ENCODE results near the gene RPL29. TPM values are rescaled to one million over a fixed set of nuclear protein-coding genes. Genes with fewer than 3 reads are reported as not detected.

RPL29 gene
- total RNA-seq, 2 experiments from 2014 or later: 1,843 to 1,901 TPM

DNA sequence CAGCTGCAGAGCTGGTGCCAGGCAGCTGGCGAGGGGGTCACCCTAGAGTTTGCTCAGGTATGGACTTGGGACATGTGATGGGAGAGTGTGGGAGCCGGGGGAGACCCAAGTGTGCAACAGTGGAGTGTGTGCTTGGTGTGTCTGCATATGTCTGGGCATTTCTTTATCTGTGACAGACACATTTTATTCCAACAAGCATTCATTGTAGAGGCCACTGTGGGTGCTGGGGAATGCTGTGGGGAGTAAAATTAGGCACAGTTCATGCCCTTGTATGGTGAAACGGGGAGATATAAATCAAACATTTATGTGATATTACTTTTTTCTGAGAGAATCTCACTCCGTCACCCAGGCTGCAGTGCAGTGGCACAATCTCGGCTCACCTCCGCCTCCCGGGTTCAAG, 8.1 kb downstream of the RPL29 start:
- H3K4me3 ChIP-seq (ENCODE audit: low read length): no peak overlapping the region
- H3K27ac Mint-ChIP-seq: no peak overlapping the region
- H3K27me3 ChIP-seq (ENCODE audit: control insufficient read depth in 1 of 2, insufficient read depth in 2 of 2, low read length in 2 of 2): no peaks in the 10 kb centered on the region
- H3K36me3 Mint-ChIP-seq (ENCODE audit: low read depth): peaks cover 11% of the 10 kb centered on the region
- intact Hi-C loops (cut with DNase I, micrococcal nuclease): no loop called here
- H3K9me3 ChIP-seq (ENCODE audit: control insufficient read depth in 1 of 2, insufficient read depth in 1 of 2, low read length in 2 of 2): no peaks in the 10 kb centered on the region
- H3K27ac ChIP-seq (ENCODE audit: low read depth in 1 of 2, low read length in 2 of 2): no peak overlapping the region
- H3K36me3 ChIP-seq (ENCODE audit: insufficient read depth, low read length): peaks cover 10% of the 10 kb centered on the region
- no peak for DNase-seq
- H3K4me1 Mint-ChIP-seq (ENCODE audit: low read depth): peaks cover 22% of the 10 kb centered on the region
- no peaks in the 10 kb centered on the region for H3K27me3 Mint-ChIP-seq
- ChIA-PET POLR2A (no interaction called here), CTCF (interaction anchor here (2.1 kb wide), 1 partner anchor 13 kb away, joined by 11 read pairs; the partner anchor contains the start of genes ABHD14A and ABHD14B)
- TF ChIP-seq CTCF (IDR thresholded peaks at IDR 0.05): no peak
- H3K4me1 ChIP-seq (ENCODE audit: insufficient read depth, low read length): peaks cover 29% of the 10 kb centered on the region
- no peaks in the 10 kb centered on the region for H3K9me3 Mint-ChIP-seq
- no peak overlapping the region for H3K4me3 Mint-ChIP-seq
- ATAC-seq (ENCODE audit: poor library complexity): no peak

- intact Hi-C loops (cut with DNase I, micrococcal nuclease): no loop called here
Observed at GRCh38 chr3:51986010-51986947, 9.4 kb downstream of the RPL29 start.

GRCh38 chr3:51985063-51985462, 10.6 kb downstream of the RPL29 start:
- DNase-seq: no peak
- no peaks in the 10 kb centered on the region for H3K36me3 Mint-ChIP-seq (ENCODE audit: low read depth)
- Histone ChIP-seq H3K27ac (ENCODE audit: low read depth in 1 of 2, low read length in 2 of 2) (no peak overlapping the region), H3K4me1 (ENCODE audit: insufficient read depth, low read length) (peaks cover 40% of the 10 kb centered on the region), H3K27me3 (ENCODE audit: control insufficient read depth in 1 of 2, insufficient read depth in 2 of 2, low read length in 2 of 2) (no peaks in the 10 kb centered on the region), H3K36me3 (ENCODE audit: insufficient read depth, low read length) (no peaks in the 10 kb centered on the region), H3K4me3 (ENCODE audit: low read length) (no peak overlapping the region), H3K9me3 (ENCODE audit: control insufficient read depth in 1 of 2, insufficient read depth in 1 of 2, low read length in 2 of 2) (no peaks in the 10 kb centered on the region)
- TF ChIP-seq CTCF (IDR thresholded peaks at IDR 0.05): no peak
- peaks cover 20% of the 10 kb centered on the region for H3K4me1 Mint-ChIP-seq (ENCODE audit: low read depth)
- intact Hi-C loops (cut with DNase I, micrococcal nuclease): no loop called here
- H3K27ac Mint-ChIP-seq: peak overlapping the region; percentile 59
- POLR2A ChIA-PET: interaction anchor here (1.2 to 3.9 kb wide), 2 partner anchors 10 to 11 kb away, joined by 5 to 32 read pairs; partner anchors contain the start of genes ABHD14B and RPL29
- H3K9me3 Mint-ChIP-seq: no peaks in the 10 kb centered on the region
- H3K4me3 Mint-ChIP-seq: no peak overlapping the region
- CTCF ChIA-PET: interaction anchor here (2.5 to 3.8 kb wide), 2 partner anchors 12 to 17 kb away, joined by 6 to 46 read pairs; partner anchors contain the start of genes ABHD14A and ABHD14B
- no peaks in the 10 kb centered on the region for H3K27me3 Mint-ChIP-seq
- no peak for ATAC-seq (ENCODE audit: poor library complexity)

More at GRCh38 chr3:51986010-51986947, 9.4 kb downstream of the RPL29 start:
- Mint-ChIP-seq H3K9me3 (no peaks in the 10 kb centered on the region), H3K36me3 (ENCODE audit: low read depth) (peaks cover 3% of the 10 kb centered on the region), H3K27me3 (no peaks in the 10 kb centered on the region), H3K27ac (peak overlapping the region; percentile 59), H3K4me3 (no peak overlapping the region), H3K4me1 (ENCODE audit: low read depth) (peaks cover 22% of the 10 kb centered on the region)
- ChIA-PET POLR2A (no interaction called here), CTCF (interaction anchor here (2.1 kb wide), 1 partner anchor 12 kb away, joined by 11 read pairs; the partner anchor contains the start of genes ABHD14A and ABHD14B)
- no peak for TF ChIP-seq CTCF (IDR thresholded peaks at IDR 0.05)
- H3K9me3 ChIP-seq (ENCODE audit: control insufficient read depth in 1 of 2, insufficient read depth in 1 of 2, low read length in 2 of 2): no peaks in the 10 kb centered on the region
- H3K4me1 ChIP-seq (ENCODE audit: insufficient read depth, low read length): peaks cover 29% of the 10 kb centered on the region
- no peaks in the 10 kb centered on the region for H3K27me3 ChIP-seq (ENCODE audit: control insufficient read depth in 1 of 2, insufficient read depth in 2 of 2, low read length in 2 of 2)
- ATAC-seq (ENCODE audit: poor library complexity): no peak
- DNase-seq: no peak
- H3K36me3 ChIP-seq (ENCODE audit: insufficient read depth, low read length): no peaks in the 10 kb centered on the region
- no peak overlapping the region for H3K4me3 ChIP-seq (ENCODE audit: low read length)
- H3K27ac ChIP-seq (ENCODE audit: low read depth in 1 of 2, low read length in 2 of 2): no peak overlapping the region

Measured in CD4-positive, alpha-beta T cell (primary cell).